ENCODE results near the gene SSTR3. TPM values are rescaled to one million over a fixed set of nuclear protein-coding genes. Genes with fewer than 3 reads are reported as not detected.

Gene SSTR3
- total and polyA plus RNA-seq, 5 experiments from 2014 or later = 2.9 to 13.7 (median 7.3) TPM

DNA sequence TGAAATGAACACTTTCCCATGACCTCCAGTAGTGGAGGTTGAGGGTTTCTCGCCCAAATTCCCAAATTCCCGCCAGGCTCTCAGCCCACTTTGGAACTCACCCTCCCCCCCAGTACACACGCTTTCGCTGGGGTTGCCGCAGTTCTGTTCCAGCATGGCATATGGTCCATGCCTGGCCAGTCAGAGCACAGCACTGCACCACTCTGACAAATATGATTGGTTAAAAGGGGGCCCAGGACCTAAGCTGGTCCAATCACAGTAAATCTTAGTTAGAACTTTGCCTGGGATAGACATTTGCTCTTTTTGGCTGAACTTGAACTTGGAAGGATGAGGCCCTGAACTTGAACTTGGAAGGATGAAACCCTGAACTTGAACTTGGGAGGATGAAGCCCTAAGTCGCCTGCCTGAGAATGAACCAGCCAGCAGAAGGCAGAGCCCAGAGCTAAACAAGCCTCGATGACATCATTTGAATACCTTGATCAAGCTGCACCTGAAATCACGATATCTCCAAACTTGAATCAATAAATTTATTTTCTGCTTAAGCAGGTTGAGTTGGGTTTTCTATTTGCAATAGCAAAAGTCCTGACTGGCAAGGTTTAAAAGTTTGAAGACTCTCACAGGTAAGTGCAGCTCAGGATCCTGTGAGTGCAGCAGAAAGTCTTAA lies 12.6 kb upstream of the SSTR3 start:
- ATAC-seq (no peak), DNase-seq (no peak)
- Mint-ChIP-seq H3K36me3 (peaks cover 0 to 47% (median 36%) of the 10 kb centered on the region in 3 donors), H3K4me1 (peaks cover 59 to 91% (median 91%) of the 10 kb centered on the region in 4 donors), H3K4me3 (peak overlapping the region in 9 of 10 donors; percentile 11 to 72 (median 54)), H3K27ac (peak overlapping the region; percentile 86 to 99 (median 97)), H3K9me3 (peaks cover 0 to 4% (median 0%) of the 10 kb centered on the region in 9 donors), H3K27me3 (no peaks in the 10 kb centered on the region)
- POLR2A ChIA-PET = interaction anchor here (1.1 to 31.6 kb wide), 4 partner anchors 16 to 36 kb away, joined by 7 to 1090 read pairs (median 161); partner anchors contain the start of genes RAC2 and SSTR3

DNA sequence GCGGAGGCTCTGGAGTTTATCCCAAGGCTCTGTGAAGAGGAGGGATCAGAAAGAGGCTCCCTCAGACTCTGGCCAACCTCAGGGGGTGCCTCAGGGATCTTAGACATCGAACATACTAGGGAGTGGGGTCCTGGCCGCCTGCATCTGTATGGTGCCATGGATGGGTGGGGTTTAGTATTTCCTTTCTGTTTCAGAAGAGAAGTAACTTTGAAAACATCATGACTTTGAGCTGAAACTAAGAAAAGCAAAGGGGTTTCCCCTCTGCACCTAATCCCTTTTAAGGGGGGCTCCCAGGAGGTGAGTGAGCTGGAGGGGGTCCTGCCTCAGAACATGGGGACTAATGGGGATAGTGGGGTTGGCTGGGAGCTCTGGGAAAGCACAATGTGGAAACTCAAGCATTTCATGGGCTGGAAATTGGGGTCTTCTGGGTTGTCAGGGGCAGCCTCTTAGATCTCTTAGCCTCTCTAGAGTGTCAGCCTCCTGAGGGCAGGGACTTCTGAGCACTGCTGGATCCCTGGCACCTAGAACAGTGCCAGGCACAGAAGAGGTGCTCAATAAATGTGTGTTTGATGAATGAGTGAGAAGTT lies 11.8 kb upstream of the SSTR3 start:
- Mint-ChIP-seq H3K4me3 (peak overlapping the region; percentile 24 to 82 (median 66)), H3K9me3 (peaks cover 0 to 4% (median 0%) of the 10 kb centered on the region in 9 donors), H3K36me3 (peaks cover 0 to 42% (median 36%) of the 10 kb centered on the region in 3 donors), H3K4me1 (peaks cover 59 to 91% (median 91%) of the 10 kb centered on the region in 4 donors), H3K27me3 (no peaks in the 10 kb centered on the region), H3K27ac (peak overlapping the region; percentile 86 to 99 (median 97))
- POLR2A ChIA-PET = interaction anchor here (0.6 to 31.6 kb wide), 5 partner anchors 17 to 60 kb away, joined by 3 to 1090 read pairs (median 7); partner anchors contain the start of genes RAC2 and SSTR3
- peak; percentile 32 to 37 for ATAC-seq
- DNase-seq = peak in 2 of 10 donors; percentile 56 to 60

DNA sequence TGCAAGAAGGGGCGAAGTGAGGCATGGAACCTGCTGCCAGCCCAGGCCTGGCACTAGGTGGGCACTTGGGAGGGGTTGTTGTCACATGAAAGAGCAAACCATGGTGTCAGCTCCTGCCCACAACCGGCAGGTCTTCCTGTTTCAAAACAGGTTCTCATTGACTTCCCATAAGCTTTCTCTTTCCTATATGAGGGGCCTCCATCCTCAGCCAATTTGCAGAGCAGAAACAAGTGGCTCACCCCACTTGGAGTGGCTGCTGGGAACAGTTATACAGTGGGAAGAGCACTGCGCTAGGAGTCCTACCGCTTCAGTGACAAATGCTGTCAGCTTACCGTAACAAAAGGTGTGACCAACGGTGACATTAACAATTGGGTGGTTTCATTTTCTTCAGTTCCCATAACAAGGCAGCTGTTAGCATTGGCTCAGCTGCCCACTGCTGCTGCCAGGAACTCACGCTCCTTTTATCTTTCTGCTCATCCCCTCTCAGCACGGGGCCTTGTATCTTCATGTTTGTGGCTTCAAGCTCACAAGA lies 10.2 kb upstream of the SSTR3 start:
- H3K27me3 Mint-ChIP-seq = no peaks in the 10 kb centered on the region
- peak overlapping the region; percentile 86 to 99 (median 97) for H3K27ac Mint-ChIP-seq
- peaks cover 58 to 91% (median 91%) of the 10 kb centered on the region in 4 donors for H3K4me1 Mint-ChIP-seq
- H3K36me3 Mint-ChIP-seq = peaks cover 0 to 33% (median 29%) of the 10 kb centered on the region in 3 donors
- peak overlapping the region; percentile 65 to 91 (median 79) for H3K4me3 Mint-ChIP-seq
- peaks cover 0 to 4% (median 0%) of the 10 kb centered on the region in 9 donors for H3K9me3 Mint-ChIP-seq
- POLR2A ChIA-PET = interaction anchor here (0.7 to 31.6 kb wide), 8 partner anchors 18 to 263 kb away, joined by 3 to 1090 read pairs (median 7); partner anchors contain the start of genes IL2RB, RAC2 and SSTR3
- DNase-seq (peak in 8 of 10 donors; percentile 45 to 84 (median 69)), ATAC-seq (peak; percentile 22 to 26)

DNA sequence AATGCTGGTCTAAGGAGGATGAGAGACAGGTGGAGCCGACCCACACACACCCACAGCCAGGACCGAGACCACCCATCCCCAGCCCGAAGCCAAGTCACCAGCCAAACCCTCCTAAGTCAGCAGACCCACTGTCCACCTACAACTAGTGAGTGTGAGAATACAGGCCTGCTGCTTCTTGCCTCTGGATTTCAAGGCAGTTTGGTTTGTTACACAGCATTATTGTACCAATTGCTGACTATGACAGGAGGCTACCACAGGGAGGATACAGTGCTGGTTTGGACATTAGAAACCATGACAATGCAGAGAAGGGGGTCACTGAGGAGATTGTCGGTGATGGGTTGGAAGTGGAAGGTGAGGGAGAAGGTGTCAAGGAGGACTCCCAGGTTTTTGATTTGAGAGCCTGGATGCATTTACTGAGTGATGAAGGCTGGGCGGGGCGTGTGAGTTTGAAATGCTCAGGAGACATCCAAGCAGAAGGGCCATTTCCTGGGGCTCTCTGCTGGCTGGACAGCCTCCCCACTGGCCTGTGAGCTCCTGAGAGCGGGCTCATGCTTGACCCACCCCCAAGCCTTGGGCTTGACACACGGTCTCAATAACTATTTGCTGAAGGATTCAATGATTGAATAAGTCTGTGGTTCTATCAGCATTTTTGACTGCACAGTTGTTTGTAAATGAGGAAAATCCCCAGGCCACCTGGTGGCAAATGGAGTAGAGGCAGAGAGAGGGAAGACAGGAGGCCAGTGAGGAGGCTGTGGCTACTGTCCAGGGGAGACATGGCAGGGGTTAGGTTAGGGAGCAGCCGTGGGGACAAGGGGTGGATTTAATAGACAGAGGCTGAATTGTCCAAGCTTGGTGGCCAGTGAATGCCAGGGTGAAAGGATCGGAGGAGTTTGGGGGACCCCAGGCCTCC lies 9.4 kb upstream of the SSTR3 start:
- H3K4me3 Mint-ChIP-seq = peak overlapping the region; percentile 65 to 91 (median 81)
- no peaks in the 10 kb centered on the region for H3K27me3 Mint-ChIP-seq
- peaks cover 58 to 99% (median 98%) of the 10 kb centered on the region in 4 donors for H3K4me1 Mint-ChIP-seq
- POLR2A ChIA-PET = interaction anchor here (1.1 to 31.6 kb wide), 8 partner anchors 17 to 264 kb away, joined by 3 to 1090 read pairs (median 7); partner anchors contain the start of genes IL2RB, RAC2 and SSTR3
- no peak for ATAC-seq
- H3K27ac Mint-ChIP-seq = peak overlapping the region; percentile 86 to 99 (median 97)
- peaks cover 0 to 33% (median 30%) of the 10 kb centered on the region in 3 donors for H3K36me3 Mint-ChIP-seq
- H3K9me3 Mint-ChIP-seq = peaks cover 0 to 4% (median 0%) of the 10 kb centered on the region in 9 donors
- DNase-seq = no peak

DNA sequence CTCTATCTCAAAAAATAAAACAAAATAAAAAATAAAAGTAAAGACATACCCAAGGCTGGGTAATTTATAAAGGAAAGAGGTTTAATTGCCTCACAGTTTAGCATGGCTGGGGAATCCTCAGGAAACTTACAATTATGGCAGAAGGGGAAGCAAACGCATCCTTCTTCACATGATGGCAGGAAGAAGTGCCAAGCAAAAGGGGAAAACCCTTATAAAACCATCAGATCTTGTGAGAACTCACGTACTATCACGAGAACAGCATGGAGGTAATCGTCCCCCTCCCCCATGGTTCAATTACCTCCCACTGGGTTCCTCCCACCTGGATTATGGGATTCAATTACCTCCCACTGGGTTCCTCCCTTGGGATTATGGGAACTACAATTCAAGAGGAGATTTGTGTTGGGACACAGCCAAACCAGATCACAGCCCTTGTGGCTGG lies 8.3 kb upstream of the SSTR3 start:
- Mint-ChIP-seq H3K27me3 (no peaks in the 10 kb centered on the region), H3K9me3 (peaks cover 0 to 4% (median 0%) of the 10 kb centered on the region in 9 donors), H3K4me3 (peak overlapping the region; percentile 67 to 91 (median 81)), H3K27ac (peak overlapping the region; percentile 86 to 99 (median 97)), H3K4me1 (peaks cover 52 to 98% (median 96%) of the 10 kb centered on the region in 4 donors), H3K36me3 (peaks cover 0 to 29% (median 26%) of the 10 kb centered on the region in 3 donors)
- POLR2A ChIA-PET = interaction anchor here (1.2 to 31.6 kb wide), 5 partner anchors 16 to 141 kb away, joined by 3 to 1090 read pairs (median 15); partner anchors contain the start of genes IL2RB, RAC2 and SSTR3
- ATAC-seq (no peak), DNase-seq (peak in 1 of 10 donors; percentile 35)

DNA sequence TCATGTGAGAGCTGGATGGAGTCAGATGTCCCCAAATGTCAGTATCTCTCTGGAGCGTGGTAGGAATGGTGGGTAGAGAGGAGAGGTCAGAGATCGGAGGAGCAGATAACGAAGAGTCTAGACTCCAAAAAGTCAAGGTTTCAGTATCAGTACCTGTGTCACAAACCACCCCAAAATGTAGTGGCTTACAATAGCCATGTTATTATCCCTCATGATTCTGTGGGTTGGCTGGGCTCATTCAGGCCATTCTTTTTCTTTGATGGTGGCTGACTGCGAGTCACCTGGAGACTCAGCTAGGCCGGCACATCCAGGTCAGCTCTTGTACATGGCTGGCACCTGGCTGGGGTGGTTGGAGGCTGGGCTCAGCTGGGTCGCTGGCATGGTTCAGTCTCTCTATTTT lies 7.3 kb upstream of the SSTR3 start:
- Mint-ChIP-seq H3K27ac (peak overlapping the region; percentile 86 to 99 (median 97)), H3K4me3 (peak overlapping the region; percentile 67 to 91 (median 80)), H3K36me3 (peaks cover 0 to 27% (median 19%) of the 10 kb centered on the region in 3 donors), H3K4me1 (peaks cover 50 to 96% (median 93%) of the 10 kb centered on the region in 4 donors), H3K9me3 (peaks cover 0 to 4% (median 0%) of the 10 kb centered on the region in 9 donors), H3K27me3 (no peaks in the 10 kb centered on the region)
- ATAC-seq = peak in 1 of 2 donors; percentile 6
- POLR2A ChIA-PET = interaction anchor here (0.7 to 31.6 kb wide), 8 partner anchors 15 to 270 kb away, joined by 3 to 1090 read pairs (median 8); partner anchors contain the start of genes CYTH4, IL2RB, RAC2 and SSTR3
- DNase-seq = no peak

DNA sequence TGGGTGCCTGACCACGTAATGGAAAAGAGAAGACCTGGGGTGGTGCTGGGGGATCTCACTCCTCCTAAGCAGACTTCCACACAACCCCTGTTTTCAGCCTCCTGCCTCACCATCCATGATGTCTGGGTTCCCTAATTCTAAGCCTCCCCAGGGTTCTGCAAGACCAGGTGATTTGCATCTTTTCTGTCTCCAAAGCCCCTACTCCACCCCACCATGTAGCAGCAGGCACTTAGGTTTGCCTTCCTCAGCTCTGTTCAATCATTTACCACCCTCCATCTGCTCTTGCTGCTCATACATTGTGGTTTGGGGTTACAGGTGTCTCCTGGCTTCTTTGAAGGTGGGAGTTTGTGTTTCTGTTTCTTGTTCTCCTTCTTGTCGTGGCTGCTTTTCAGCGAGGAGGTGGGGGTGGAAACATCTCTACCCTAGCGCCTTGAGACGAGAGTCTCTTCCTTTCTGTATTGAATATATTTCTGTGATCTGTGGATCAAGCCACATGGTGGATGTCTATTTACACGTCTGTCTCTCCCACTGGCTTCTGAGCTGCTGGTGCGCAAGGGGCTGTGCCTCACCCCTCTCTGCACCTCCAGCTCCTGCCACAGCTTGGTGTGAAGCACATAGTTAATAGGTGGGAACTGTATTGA lies 6.6 kb upstream of the SSTR3 start:
- DNase-seq (peak in 9 of 10 donors; percentile 59 to 95 (median 83)), ATAC-seq (peak; percentile 85 to 88)
- Mint-ChIP-seq H3K9me3 (peaks cover 0 to 4% (median 0%) of the 10 kb centered on the region in 9 donors), H3K36me3 (peaks cover 0 to 26% (median 15%) of the 10 kb centered on the region in 3 donors), H3K4me1 (peaks cover 48 to 96% (median 93%) of the 10 kb centered on the region in 4 donors), H3K4me3 (peak overlapping the region; percentile 67 to 91 (median 80)), H3K27ac (peak overlapping the region; percentile 86 to 99 (median 97)), H3K27me3 (no peaks in the 10 kb centered on the region)
- POLR2A ChIA-PET = interaction anchor here (0.7 to 31.6 kb wide), 10 partner anchors 14 to 271 kb away, joined by 3 to 1090 read pairs (median 4); partner anchors contain the start of genes CYTH4, IL2RB, RAC2 and SSTR3

DNA sequence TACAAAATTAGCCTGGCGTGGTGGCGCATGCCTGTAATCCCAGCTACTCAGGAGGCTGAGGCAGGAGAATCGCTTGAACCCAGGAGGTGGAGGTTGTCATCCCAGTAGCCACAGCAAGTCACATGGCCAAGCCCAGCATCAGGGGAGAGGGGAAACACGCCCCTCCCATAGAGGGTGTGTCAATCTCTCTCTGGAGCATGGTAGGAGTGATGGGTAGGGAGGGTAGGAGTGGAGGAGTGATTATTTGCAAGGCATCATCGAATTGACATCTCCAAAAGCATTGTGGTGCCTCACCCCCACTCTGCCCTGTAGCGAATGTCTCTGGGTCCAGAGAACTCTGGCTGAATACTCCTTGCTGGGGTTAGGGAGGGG lies 6.1 kb upstream of the SSTR3 start:
- POLR2A ChIA-PET = interaction anchor here (1.0 to 31.6 kb wide), 8 partner anchors 14 to 96 kb away, joined by 3 to 1090 read pairs (median 8); partner anchors contain the start of genes CYTH4, IL2RB, RAC2 and SSTR3
- Mint-ChIP-seq H3K4me3 (peak overlapping the region; percentile 67 to 91 (median 80)), H3K36me3 (peaks cover 0 to 24% (median 12%) of the 10 kb centered on the region in 3 donors), H3K9me3 (peaks cover 0 to 4% (median 0%) of the 10 kb centered on the region in 9 donors), H3K27me3 (no peaks in the 10 kb centered on the region), H3K27ac (peak overlapping the region; percentile 86 to 99 (median 97)), H3K4me1 (peaks cover 47 to 96% (median 90%) of the 10 kb centered on the region in 4 donors)
- no peak for DNase-seq
- ATAC-seq = no peak

DNA sequence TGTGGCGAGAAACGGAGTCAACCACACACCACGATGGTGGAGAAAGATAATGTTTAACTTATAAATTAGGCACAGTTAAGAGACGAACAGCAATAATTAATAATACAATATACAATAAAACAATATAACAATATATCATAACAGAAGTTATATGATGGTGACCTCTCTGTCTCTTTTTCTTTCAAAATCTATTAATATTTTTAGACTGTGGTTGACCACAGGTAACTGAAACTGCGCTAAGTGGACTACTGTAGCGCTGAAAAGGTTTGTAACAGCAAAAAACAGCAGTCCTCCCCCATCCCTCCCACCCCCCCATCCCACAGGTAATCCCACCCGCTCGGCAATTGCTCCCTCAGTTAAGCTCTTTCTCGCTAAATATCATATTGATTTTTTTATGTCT lies 3.6 kb upstream of the SSTR3 start:
- POLR2A ChIA-PET = interaction anchor here (0.7 to 31.6 kb wide), 3 partner anchors 11 to 46 kb away, joined by 3 to 1090 read pairs (median 308); partner anchors contain the start of genes RAC2 and SSTR3
- ATAC-seq (no peak), DNase-seq (no peak)
- peaks cover 0 to 22% (median 15%) of the 10 kb centered on the region in 3 donors for H3K36me3 Mint-ChIP-seq
- H3K4me3 Mint-ChIP-seq = peak overlapping the region in 1 of 10 donors; percentile 35
- peaks cover 0 to 3% (median 0%) of the 10 kb centered on the region in 9 donors for H3K9me3 Mint-ChIP-seq
- H3K4me1 Mint-ChIP-seq = peaks cover 35 to 92% (median 77%) of the 10 kb centered on the region in 4 donors
- H3K27ac Mint-ChIP-seq = peak overlapping the region in 2 of 10 donors; percentile 88 to 93
- no peaks in the 10 kb centered on the region for H3K27me3 Mint-ChIP-seq

DNA sequence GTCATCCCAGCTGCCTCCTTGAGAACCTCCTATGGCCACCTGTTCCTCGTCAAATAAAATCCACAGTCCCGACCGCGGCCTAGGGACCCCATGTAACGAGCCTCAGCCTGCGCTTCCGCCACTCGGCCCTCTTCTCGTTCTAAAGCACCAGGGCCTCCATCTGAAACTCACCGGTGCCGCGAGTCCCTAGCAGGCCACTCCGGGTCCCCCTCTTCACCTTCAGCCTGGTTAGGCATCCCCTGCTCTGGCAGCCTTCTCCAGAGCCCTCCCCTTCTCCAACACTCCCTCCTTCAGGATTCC lies 2.4 kb upstream of the SSTR3 start:
- DNase-seq (peak in 1 of 10 donors; percentile 14), ATAC-seq (no peak)
- Mint-ChIP-seq H3K4me1 (peaks cover 29 to 92% (median 74%) of the 10 kb centered on the region in 4 donors), H3K27ac (peak overlapping the region in 8 of 10 donors; percentile 24 to 80 (median 52)), H3K27me3 (no peaks in the 10 kb centered on the region), H3K9me3 (no peaks in the 10 kb centered on the region), H3K36me3 (peaks cover 0 to 22% (median 15%) of the 10 kb centered on the region in 3 donors), H3K4me3 (peak overlapping the region in 1 of 10 donors; percentile 57)
- POLR2A ChIA-PET = interaction anchor here (12.4 to 31.6 kb wide), 2 partner anchors 10 to 26 kb away, joined by 308 to 1090 read pairs; partner anchors contain the start of genes RAC2 and SSTR3

Data from naive thymus-derived CD8-positive, alpha-beta T cell (primary cell).